ENCODE data around the gene LIPC.

LIPC gene

GRCh38 chr15:58410353-58410752 is 21.4 kb upstream of the LIPC start:
- no peak overlapping the region for H3K4me3 ChIP-seq (ENCODE audit: insufficient read depth, low read length, poor library complexity, severe bottlenecking)
- no peak overlapping the region for H2AFZ ChIP-seq (ENCODE audit: low read depth, low read length, severe bottlenecking)

GRCh38 chr15:58413253-58413652 is 18.5 kb upstream of the LIPC start:
- H3K9me2 ChIP-seq (replicated peaks; ENCODE audit: insufficient read depth, low read length): no peaks in the 10 kb centered on the region
- TF ChIP-seq CTCF (IDR thresholded peaks at IDR 0.05; ENCODE audit: insufficient read depth, low read length, poor library complexity, severe bottlenecking): no peak
- no peak for TF ChIP-seq EZH2phosphoT487 (conservative IDR thresholded peaks at IDR 0.05; ENCODE audit: low read length)
- no peak overlapping the region for H2AFZ ChIP-seq (ENCODE audit: low read depth, low read length, severe bottlenecking)
- H3F3A ChIP-seq (ENCODE audit: insufficient read depth): no peaks in the 10 kb centered on the region
- no peaks in the 10 kb centered on the region for H4K20me1 ChIP-seq (ENCODE audit: low read depth, low read length)
- H3K4me3 ChIP-seq (ENCODE audit: insufficient read depth, low read length, poor library complexity, severe bottlenecking): no peak overlapping the region
- H3K79me2 ChIP-seq (ENCODE audit: insufficient read depth, low read length): no peaks in the 10 kb centered on the region
- H3K9ac ChIP-seq (ENCODE audit: low read length): no peak overlapping the region
- no peaks in the 10 kb centered on the region for H3K36me3 ChIP-seq (ENCODE audit: low read length)
- peaks cover 6% of the 10 kb centered on the region; the same call in 1 of the 2 replicates for H3K27me3 ChIP-seq (ENCODE audit: low read length)
- no peak overlapping the region for H3K4me2 ChIP-seq (ENCODE audit: low read depth, low read length, poor library complexity, severe bottlenecking)
- H3K9me3 ChIP-seq (ENCODE audit: insufficient read depth, low read length): no peaks in the 10 kb centered on the region
- H3K27ac ChIP-seq (ENCODE audit: low read depth, low read length): no peak overlapping the region

More at GRCh38 chr15:58410353-58410752, 21.4 kb upstream of the LIPC start:
- H3K9ac ChIP-seq (ENCODE audit: low read length): no peak overlapping the region
- H3K27me3 ChIP-seq (ENCODE audit: low read length): no peaks in the 10 kb centered on the region
- H3K79me2 ChIP-seq (ENCODE audit: insufficient read depth, low read length): no peaks in the 10 kb centered on the region
- no peak for TF ChIP-seq CTCF (IDR thresholded peaks at IDR 0.05; ENCODE audit: insufficient read depth, low read length, poor library complexity, severe bottlenecking)
- TF ChIP-seq EZH2phosphoT487 (conservative IDR thresholded peaks at IDR 0.05; ENCODE audit: low read length): no peak
- no peaks in the 10 kb centered on the region for H3K36me3 ChIP-seq (ENCODE audit: low read length)
- no peak overlapping the region for H3K27ac ChIP-seq (ENCODE audit: low read depth, low read length)
- no peaks in the 10 kb centered on the region for H4K20me1 ChIP-seq (ENCODE audit: low read depth, low read length)
- no peaks in the 10 kb centered on the region for H3F3A ChIP-seq (ENCODE audit: insufficient read depth)
- H3K9me2 ChIP-seq (replicated peaks; ENCODE audit: insufficient read depth, low read length): no peaks in the 10 kb centered on the region
- H3K9me3 ChIP-seq (ENCODE audit: insufficient read depth, low read length): no peaks in the 10 kb centered on the region
- H3K4me2 ChIP-seq (ENCODE audit: low read depth, low read length, poor library complexity, severe bottlenecking): no peak overlapping the region

DNA sequence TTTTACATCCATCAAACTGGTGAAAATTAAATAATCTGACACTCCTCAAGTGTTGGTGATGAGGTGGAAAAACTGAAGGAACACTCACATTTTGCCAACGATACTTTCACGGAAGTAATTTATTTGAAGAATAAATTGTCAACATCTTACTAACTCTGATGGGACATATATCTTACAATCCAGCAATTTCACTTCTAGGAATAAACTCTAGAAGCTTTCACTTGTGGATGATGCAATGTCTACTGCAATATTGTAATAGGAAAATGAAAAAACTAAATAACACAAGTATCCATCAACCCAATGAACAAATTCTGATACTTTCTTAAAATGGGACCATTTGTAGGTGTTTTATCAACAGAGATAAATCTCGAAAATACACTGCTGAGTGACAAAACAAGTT is 16.2 kb upstream of the LIPC start:
- Histone ChIP-seq H2AFZ (ENCODE audit: low read depth, low read length, severe bottlenecking) (no peak overlapping the region), H3K9me3 (ENCODE audit: insufficient read depth, low read length) (no peaks in the 10 kb centered on the region), H3K4me3 (ENCODE audit: insufficient read depth, low read length, poor library complexity, severe bottlenecking) (no peak overlapping the region), H3F3A (ENCODE audit: insufficient read depth) (no peaks in the 10 kb centered on the region), H3K4me2 (ENCODE audit: low read depth, low read length, poor library complexity, severe bottlenecking) (no peak overlapping the region), H3K27ac (ENCODE audit: low read depth, low read length) (no peak overlapping the region), H3K9ac (ENCODE audit: low read length) (no peak overlapping the region), H3K9me2 (replicated peaks; ENCODE audit: insufficient read depth, low read length) (no peaks in the 10 kb centered on the region), H3K36me3 (ENCODE audit: low read length) (no peaks in the 10 kb centered on the region), H4K20me1 (ENCODE audit: low read depth, low read length) (no peaks in the 10 kb centered on the region), H3K27me3 (ENCODE audit: low read length) (peaks cover 6% of the 10 kb centered on the region; the same call in 1 of the 2 replicates), H3K79me2 (ENCODE audit: insufficient read depth, low read length) (no peaks in the 10 kb centered on the region)
- TF ChIP-seq CTCF (IDR thresholded peaks at IDR 0.05; ENCODE audit: insufficient read depth, low read length, poor library complexity, severe bottlenecking) (no peak), EZH2phosphoT487 (conservative IDR thresholded peaks at IDR 0.05; ENCODE audit: low read length) (no peak)
